Measurements from ENCODE around the gene IRF1.

Gene IRF1

DNA sequence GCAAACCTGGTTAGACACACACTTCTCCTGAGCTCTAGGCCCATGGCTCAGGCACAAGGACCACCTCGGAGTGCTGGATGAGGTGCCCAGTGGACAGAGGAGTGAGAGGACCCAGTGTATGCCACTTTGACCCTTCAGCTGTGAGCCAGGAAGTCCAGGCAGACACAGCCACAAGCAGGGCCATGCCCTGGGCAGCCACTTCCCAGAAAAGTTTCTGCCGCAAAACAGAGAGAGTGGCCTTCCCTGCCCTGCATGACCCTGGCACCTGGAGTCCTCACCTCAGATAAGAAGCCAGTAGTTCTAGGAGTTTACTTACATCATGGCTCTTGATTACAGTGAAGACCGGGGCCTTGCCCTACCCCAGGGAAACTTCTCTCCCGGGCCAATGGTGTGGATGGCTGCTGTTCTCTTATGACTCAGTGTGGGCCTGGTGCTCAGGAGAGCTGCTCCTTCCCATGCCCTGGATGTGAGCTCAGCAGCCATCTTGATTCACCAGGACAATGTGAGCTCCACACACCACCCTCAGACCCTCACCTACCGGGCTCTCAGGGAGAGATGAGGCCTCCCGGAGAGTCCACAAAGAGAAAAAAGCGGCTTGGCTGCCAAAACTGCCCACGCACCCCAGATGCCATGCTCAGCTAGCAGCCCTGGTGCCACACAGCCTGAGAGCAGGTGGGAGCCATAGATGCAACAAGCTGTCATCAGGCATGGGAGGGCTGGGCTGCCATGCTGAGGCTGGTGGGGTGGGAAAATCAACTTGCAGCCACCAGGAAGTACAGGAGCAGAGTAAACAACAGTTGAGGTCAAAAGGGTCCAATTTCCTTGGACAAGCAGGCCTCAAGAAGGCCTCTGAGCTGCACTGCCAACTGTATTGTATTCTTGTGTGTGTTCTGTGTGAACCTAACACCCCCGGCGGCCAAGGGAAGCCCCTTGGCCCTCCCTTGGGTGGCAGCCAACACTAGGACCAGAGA is 11.7 kb upstream of the IRF1 start:
- H3K36me3 ChIP-seq = no peaks in the 10 kb centered on the region
- no peaks in the 10 kb centered on the region for H3K27me3 ChIP-seq
- H3K4me1 ChIP-seq (ENCODE audit: control insufficient read depth in 1 of 2, insufficient read depth in 1 of 2, low read depth in 1 of 2, low read length in 1 of 2) = peaks cover 21 to 22% of the 10 kb centered on the region in 2 experiments
- no peak overlapping the region for H3K4me3 ChIP-seq (ENCODE audit: low read depth in 1 of 2, low read length in 1 of 2)
- no peak overlapping the region for H3K27ac ChIP-seq
- H3K9me3 ChIP-seq = no peaks in the 10 kb centered on the region
- TF ChIP-seq, protein P1, sequence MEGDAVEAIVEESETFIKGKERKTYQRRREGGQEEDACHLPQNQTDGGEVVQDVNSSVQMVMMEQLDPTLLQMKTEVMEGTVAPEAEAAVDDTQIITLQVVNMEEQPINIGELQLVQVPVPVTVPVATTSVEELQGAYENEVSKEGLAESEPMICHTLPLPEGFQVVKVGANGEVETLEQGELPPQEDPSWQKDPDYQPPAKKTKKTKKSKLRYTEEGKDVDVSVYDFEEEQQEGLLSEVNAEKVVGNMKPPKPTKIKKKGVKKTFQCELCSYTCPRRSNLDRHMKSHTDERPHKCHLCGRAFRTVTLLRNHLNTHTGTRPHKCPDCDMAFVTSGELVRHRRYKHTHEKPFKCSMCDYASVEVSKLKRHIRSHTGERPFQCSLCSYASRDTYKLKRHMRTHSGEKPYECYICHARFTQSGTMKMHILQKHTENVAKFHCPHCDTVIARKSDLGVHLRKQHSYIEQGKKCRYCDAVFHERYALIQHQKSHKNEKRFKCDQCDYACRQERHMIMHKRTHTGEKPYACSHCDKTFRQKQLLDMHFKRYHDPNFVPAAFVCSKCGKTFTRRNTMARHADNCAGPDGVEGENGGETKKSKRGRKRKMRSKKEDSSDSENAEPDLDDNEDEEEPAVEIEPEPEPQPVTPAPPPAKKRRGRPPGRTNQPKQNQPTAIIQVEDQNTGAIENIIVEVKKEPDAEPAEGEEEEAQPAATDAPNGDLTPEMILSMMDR (IDR thresholded peaks at IDR 0.05) = no peak

DNA sequence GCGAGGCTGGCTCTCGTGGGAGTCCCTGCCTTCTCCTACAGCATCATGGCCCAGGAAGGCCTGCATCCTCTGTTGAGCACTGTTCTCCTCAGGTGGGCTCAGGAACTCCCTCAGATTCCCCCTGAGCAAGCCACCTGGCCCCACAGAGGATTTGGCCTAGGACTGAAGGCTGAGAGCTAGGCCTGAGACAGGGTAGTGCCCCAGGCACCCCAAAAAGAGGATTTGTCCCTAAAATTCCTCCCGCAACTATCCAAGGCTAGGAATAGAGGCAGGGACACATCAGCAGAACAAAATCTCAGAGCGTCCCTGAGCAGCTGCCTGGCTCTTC is 11.0 kb upstream of the IRF1 start:
- TF ChIP-seq, protein P1 (IDR thresholded peaks at IDR 0.05) = no peak
- H3K9me3 ChIP-seq = no peaks in the 10 kb centered on the region
- H3K36me3 ChIP-seq = no peaks in the 10 kb centered on the region
- no peak overlapping the region for H3K4me3 ChIP-seq (ENCODE audit: low read depth in 1 of 2, low read length in 1 of 2)
- H3K27ac ChIP-seq = peak overlapping the region; percentile 100
- no peaks in the 10 kb centered on the region for H3K27me3 ChIP-seq
- H3K4me1 ChIP-seq (ENCODE audit: control insufficient read depth in 1 of 2, insufficient read depth in 1 of 2, low read depth in 1 of 2, low read length in 1 of 2) = peaks cover 27 to 28% of the 10 kb centered on the region in 2 experiments

DNA sequence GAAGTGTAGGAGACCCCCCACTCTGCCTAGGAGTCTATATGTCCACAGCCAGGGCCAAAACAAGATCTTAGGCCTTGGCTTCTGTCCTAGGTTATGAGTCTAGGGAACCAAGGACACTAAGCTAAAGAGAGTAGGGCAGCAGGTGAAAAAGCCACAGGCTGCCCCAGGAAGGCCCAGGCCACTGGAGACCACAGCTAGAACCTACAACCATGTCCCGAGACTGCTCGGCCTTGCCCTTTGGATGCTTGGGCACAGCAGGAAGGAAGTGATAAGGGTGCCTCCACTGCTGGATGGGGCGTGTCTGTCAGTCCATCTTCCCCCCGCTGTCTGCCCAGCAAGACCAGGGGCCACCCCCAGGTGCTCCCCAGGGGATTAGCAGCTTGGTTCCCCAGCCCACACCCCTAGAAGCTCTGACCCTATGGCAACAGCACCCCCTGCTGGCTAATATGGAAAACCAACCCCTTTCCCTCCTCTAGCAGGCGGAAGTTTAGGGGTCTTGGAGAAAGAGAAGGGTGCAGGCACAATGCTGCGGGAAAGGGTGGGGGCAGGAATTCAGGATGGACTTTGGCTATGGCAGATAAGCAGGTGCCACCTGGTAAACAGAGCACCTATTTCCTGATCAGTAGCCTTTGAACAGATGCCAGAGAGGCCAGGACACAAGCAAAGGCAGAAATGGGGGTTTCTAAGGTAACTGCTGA is 10.5 kb upstream of the IRF1 start:
- Histone ChIP-seq H3K4me1 (ENCODE audit: control insufficient read depth in 1 of 2, insufficient read depth in 1 of 2, low read depth in 1 of 2, low read length in 1 of 2) (peaks cover 31 to 32% of the 10 kb centered on the region in 2 experiments), H3K27me3 (no peaks in the 10 kb centered on the region), H3K9me3 (no peaks in the 10 kb centered on the region), H3K27ac (peak overlapping the region; percentile 100), H3K4me3 (ENCODE audit: low read depth in 1 of 2, low read length in 1 of 2) (peak overlapping the region in 1 of 2 experiments; percentile 21), H3K36me3 (no peaks in the 10 kb centered on the region)
- TF ChIP-seq, protein P1 (IDR thresholded peaks at IDR 0.05) = peak; percentile 86

DNA sequence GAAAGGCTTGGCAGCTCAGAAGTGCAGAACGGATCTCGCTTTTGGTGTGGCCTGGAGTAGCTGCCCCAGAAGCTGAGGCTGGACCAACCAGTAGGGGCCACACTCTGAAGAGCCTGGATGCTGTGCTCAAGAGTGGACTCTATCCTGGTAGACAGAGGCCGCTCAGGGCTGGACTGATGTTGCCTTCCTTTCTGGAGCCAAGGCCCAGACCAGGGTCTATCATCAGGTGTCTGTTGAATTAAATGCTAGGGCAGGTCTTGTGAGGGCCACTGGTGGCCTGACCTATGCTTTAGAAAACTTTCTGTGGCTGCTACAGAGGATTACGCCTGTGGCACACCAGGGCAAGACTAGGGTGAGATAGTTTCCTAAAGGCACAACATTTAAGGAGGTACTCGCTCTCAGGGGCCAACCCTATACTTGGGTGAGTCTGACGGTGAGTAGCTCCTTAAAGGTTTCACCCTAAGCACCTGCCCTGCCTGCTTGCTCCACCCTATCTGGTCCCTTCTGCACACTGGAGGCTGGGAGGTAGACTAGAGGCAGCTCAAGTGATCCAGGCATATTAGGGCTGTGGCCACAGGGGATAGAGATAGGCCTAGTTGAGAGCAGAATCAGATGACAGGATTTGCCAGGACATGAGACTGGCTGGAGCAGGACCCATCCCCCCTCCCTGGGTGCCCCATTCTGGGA is 9.8 kb upstream of the IRF1 start:
- TF ChIP-seq, protein P1 (IDR thresholded peaks at IDR 0.05) = no peak
- Histone ChIP-seq H3K27me3 (no peaks in the 10 kb centered on the region), H3K9me3 (no peaks in the 10 kb centered on the region), H3K4me3 (ENCODE audit: low read depth in 1 of 2, low read length in 1 of 2) (peak overlapping the region in 1 of 2 experiments; percentile 21), H3K27ac (peak overlapping the region; percentile 100), H3K4me1 (ENCODE audit: control insufficient read depth in 1 of 2, insufficient read depth in 1 of 2, low read depth in 1 of 2, low read length in 1 of 2) (peaks cover 36 to 38% of the 10 kb centered on the region in 2 experiments), H3K36me3 (no peaks in the 10 kb centered on the region)

DNA sequence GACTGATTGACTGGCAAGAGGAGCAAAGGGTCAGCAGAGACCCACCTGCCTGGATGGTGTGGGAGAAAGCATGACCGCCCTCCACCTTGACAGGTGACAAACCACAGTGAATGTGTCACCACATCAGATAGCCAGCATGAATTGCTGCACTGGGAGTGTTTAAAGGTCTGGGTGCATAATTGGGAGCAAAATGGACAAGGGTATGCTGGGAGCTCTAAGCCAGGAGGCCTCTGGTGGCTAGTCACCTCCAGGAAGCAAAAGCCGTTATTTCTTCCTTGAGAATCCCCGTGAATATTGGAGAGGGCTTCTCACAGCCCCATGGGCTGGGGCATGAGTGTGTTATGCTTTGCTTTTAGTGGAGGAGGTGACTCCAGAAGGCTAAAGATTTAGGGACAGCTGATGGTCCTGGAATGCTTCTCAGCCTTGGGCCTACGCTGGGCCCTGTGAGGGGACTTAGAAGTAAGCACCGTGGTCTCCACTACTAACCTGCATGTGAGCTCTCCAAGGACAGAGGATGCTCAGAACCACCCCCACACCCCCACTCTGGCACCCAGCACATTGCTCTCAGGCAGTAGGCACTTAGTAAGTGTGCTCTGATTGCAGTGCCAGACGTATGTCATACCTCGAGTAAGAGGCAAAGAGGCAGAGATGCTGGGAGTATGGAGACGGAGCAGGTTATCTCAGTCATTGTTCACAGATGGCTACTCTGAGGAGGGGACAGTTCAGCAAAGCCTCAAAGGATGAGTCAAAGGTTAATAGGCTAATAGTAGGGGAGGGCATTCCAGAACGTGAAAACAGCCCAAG is 9.1 kb upstream of the IRF1 start:
- Histone ChIP-seq H3K4me1 (ENCODE audit: control insufficient read depth in 1 of 2, insufficient read depth in 1 of 2, low read depth in 1 of 2, low read length in 1 of 2) (peaks cover 43 to 46% of the 10 kb centered on the region in 2 experiments), H3K27me3 (no peaks in the 10 kb centered on the region), H3K36me3 (no peaks in the 10 kb centered on the region), H3K4me3 (ENCODE audit: low read depth in 1 of 2, low read length in 1 of 2) (no peak overlapping the region), H3K9me3 (no peaks in the 10 kb centered on the region), H3K27ac (peak overlapping the region; percentile 100)
- TF ChIP-seq, protein P1 (IDR thresholded peaks at IDR 0.05) = no peak

Measured in neutrophil (primary cell).